Neuron (in vitro differentiated cells): Measurements from ENCODE around the gene SLITRK1.

Experiments used
- H2AFZ ChIP-seq: one replicate; pipeline ENCODE4 v1.6.1; 2013; ENCODE audit warnings: low read depth, mild to moderate bottlenecking, inconsistent platforms, low read length, moderate library complexity
- H3K27me3 ChIP-seq: one replicate; pipeline ENCODE4 v1.6.1; 2013; ENCODE audit warnings: low read length; ENCODE audit not compliant: insufficient read depth
- H3K36me3 ChIP-seq: one replicate; pipeline ENCODE4 v1.6.1; 2013; ENCODE audit warnings: low read length; ENCODE audit not compliant: insufficient read depth
- H3K4me1 ChIP-seq: one replicate; pipeline ENCODE4 v1.6.1; 2013; ENCODE audit warnings: low read length; ENCODE audit not compliant: insufficient read depth
- H3K4me3 ChIP-seq: 2 replicates; pipeline ENCODE4 v1.5.1; 2013; ENCODE audit warnings: mild to moderate bottlenecking, low read length, moderate library complexity
- H3K9me3 ChIP-seq: one replicate; pipeline ENCODE4 v1.6.1; 2013; ENCODE audit warnings: low read length

SLITRK1 gene, protein sequence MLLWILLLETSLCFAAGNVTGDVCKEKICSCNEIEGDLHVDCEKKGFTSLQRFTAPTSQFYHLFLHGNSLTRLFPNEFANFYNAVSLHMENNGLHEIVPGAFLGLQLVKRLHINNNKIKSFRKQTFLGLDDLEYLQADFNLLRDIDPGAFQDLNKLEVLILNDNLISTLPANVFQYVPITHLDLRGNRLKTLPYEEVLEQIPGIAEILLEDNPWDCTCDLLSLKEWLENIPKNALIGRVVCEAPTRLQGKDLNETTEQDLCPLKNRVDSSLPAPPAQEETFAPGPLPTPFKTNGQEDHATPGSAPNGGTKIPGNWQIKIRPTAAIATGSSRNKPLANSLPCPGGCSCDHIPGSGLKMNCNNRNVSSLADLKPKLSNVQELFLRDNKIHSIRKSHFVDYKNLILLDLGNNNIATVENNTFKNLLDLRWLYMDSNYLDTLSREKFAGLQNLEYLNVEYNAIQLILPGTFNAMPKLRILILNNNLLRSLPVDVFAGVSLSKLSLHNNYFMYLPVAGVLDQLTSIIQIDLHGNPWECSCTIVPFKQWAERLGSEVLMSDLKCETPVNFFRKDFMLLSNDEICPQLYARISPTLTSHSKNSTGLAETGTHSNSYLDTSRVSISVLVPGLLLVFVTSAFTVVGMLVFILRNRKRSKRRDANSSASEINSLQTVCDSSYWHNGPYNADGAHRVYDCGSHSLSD

GRCh38 chr13:83881917-83882605 lies at the start of gene SLITRK1:
Gene SLITRK1 (minus strand): TSS chr13:83882474. CDS start chr13:83881507, 967 bp downstream.
- Histone ChIP-seq H3K9me3 (peaks cover 4% of the 10 kb centered on the region), H3K36me3 (no peaks in the 10 kb centered on the region), H3K4me3 (peak within 1 kb of the TSS; percentile 63), H3K4me1 (peaks cover 5% of the 10 kb centered on the region), H2AFZ (peak within 1 kb of the TSS; percentile 95), H3K27me3 (no peaks in the 10 kb centered on the region)

DNA sequence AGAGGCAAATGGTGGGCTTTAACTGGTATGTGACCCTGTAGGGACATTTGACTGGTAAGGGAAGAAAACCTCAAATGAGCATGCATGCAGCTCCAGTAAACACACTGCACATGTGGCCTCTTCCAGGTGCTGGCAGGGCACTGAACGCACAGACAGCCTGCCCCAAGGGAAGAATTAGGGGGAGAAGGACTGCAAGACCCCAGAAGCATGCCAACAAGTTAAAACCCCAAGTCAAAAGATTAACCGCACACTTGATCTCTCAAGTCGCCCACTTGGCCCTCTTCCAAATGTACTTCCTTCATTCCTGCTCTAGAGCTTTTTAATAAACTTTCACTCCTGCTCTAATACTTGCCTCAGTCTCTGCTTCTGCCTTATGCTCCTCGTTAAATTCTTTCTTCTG lies 46.9 kb upstream of the SLITRK1 start:
- H3K4me1 ChIP-seq = no peaks in the 10 kb centered on the region
- no peaks in the 10 kb centered on the region for H3K36me3 ChIP-seq
- H2AFZ ChIP-seq = no peak overlapping the region
- no peaks in the 10 kb centered on the region for H3K9me3 ChIP-seq
- H3K27me3 ChIP-seq = no peaks in the 10 kb centered on the region
- no peak overlapping the region for H3K4me3 ChIP-seq

- Histone ChIP-seq H3K27me3 (no peaks in the 10 kb centered on the region), H3K36me3 (no peaks in the 10 kb centered on the region), H2AFZ (peak overlapping the region; percentile 16), H3K9me3 (no peaks in the 10 kb centered on the region), H3K4me3 (no peak overlapping the region), H3K4me1 (no peaks in the 10 kb centered on the region)
Measured at GRCh38 chr13:83919775-83920174, 37.5 kb upstream of the SLITRK1 start.

- Histone ChIP-seq H2AFZ (no peak overlapping the region), H3K36me3 (no peaks in the 10 kb centered on the region), H3K9me3 (no peaks in the 10 kb centered on the region), H3K4me1 (no peaks in the 10 kb centered on the region), H3K4me3 (no peak overlapping the region), H3K27me3 (no peaks in the 10 kb centered on the region)
Measured at GRCh38 chr13:83914368-83914767, 32.1 kb upstream of the SLITRK1 start.

DNA sequence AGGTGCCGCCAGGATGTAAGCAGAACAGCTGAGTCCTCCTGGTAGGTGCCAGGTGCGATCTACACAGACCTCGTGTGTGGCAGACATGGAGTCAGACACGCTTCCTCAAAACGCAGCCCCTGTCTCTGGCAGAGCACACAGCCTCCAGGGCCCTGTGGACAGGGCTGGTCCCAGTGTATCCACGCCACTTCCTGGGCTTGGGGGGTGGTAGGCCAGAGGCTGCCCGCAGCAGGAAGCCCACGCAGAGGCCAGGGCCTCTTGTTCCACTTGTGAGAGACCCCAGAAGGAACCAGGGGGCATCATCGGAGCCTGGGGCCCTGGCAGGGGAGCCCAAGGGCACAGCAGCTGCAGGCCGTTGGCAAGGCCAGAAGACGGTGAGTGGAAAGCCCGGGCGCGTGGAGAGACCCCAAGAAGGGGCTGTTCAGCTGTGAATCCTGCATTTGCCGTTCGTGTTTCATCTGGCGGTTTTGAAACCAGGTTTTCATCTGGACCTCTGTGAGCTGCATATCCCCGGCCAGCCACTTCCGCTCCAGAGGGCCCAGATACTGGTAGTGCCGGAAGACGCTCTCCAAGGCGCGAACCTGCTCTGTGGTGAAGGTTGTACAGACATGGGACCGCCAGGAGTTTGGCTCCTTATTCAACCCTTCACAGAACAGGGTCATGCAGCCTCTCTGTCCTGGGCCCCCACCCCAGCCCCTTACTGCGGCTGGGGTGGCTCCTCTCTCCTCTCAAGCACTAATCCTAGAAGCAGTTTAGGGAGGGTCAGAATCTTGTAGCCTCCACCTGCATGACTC lies 25.1 kb upstream of the SLITRK1 start:
- no peaks in the 10 kb centered on the region for H3K36me3 ChIP-seq
- no peaks in the 10 kb centered on the region for H3K4me1 ChIP-seq
- no peak overlapping the region for H2AFZ ChIP-seq
- H3K9me3 ChIP-seq = peaks cover 3% of the 10 kb centered on the region
- H3K27me3 ChIP-seq = no peaks in the 10 kb centered on the region
- H3K4me3 ChIP-seq = no peak overlapping the region

DNA sequence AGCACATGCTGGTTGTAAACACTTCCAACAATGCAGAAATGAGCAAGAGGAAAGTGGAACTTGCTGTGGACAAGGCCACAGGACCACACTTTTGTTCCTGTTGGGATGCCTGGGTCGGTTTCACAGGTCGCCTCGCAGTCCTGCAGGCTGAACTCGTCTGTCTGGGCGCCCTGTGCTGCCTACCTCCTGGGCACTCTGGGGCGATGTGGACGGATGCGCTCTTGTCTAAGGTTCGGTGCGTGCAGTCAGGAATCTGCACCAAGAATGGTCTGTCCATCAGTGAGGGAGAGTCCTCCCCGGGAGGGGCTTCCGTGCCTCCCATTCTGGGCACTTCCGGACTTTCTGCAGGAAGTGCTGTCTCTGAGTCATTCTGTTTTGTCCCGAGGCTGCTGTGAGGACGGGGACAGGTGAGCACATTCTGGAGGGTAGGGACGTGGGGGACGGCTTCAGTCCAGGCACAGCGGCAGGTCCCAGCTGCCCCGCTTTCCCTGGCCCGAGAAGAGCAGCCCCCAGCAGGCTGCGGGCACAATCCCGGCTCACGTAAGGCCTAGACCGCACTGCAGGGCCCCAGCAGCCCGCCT lies 24.1 kb upstream of the SLITRK1 start:
- H3K4me3 ChIP-seq = no peak overlapping the region
- H3K36me3 ChIP-seq = no peaks in the 10 kb centered on the region
- H2AFZ ChIP-seq = no peak overlapping the region
- no peaks in the 10 kb centered on the region for H3K4me1 ChIP-seq
- peaks cover 3% of the 10 kb centered on the region for H3K9me3 ChIP-seq
- no peaks in the 10 kb centered on the region for H3K27me3 ChIP-seq

DNA sequence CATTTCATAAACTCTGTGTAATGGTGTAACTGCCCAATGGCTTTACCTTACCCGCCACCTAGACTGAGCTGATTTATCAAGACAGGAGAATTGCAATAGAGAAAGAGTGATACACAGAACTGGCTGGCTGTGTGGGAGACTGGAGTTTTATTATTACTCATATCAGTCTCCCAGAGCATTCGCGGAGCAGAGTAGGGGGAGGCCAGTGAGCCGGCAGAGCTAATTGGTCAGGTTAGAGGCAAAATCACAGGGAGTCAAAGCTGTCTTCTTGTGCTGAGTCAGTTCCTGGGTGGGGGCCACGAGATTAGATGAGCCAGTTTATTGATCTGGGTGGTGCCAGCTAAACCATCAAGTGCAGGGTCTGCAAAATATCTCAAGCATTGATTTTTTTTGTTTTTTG lies 23.4 kb upstream of the SLITRK1 start:
- Histone ChIP-seq H3K4me1 (no peaks in the 10 kb centered on the region), H2AFZ (no peak overlapping the region), H3K36me3 (no peaks in the 10 kb centered on the region), H3K9me3 (peaks cover 3% of the 10 kb centered on the region), H3K4me3 (no peak overlapping the region), H3K27me3 (no peaks in the 10 kb centered on the region)

DNA sequence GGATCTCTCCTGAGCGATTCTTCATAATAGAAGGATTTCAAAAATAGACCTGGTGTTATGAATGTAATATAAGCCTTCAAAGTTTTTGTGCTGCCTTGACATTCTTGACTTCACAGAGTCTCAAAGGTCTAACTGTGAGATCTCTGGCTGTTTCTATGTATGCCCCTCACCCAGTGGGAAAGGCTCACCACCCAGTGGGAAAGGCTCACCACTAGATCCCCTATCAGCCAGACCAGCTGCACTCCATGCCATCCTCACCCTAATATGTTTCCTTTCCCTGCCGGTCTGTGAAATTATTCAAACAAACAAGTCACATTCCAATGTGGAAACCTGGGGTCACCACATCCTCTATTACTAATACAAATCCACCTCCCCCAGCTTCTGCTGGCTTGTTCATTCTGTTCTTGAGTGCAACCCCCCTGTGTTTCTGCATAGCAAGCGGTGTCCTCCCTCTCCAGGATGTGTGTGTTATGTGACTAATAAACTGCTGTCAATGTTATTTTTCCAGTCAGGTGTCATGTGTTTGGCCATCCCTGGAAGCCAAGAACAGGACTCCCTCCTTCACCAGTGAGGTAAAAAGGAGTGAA lies 13.8 kb upstream of the SLITRK1 start:
- Histone ChIP-seq H3K4me3 (no peak overlapping the region), H3K36me3 (no peaks in the 10 kb centered on the region)

GRCh38 chr13:83890358-83890757 lies 8.1 kb upstream of the SLITRK1 start:
- Histone ChIP-seq H3K4me3 (no peak overlapping the region), H3K9me3 (no peaks in the 10 kb centered on the region), H3K36me3 (no peaks in the 10 kb centered on the region), H3K4me1 (no peaks in the 10 kb centered on the region), H2AFZ (no peak overlapping the region), H3K27me3 (no peaks in the 10 kb centered on the region)

More for the DNA sequence above, 13.8 kb upstream of the SLITRK1 start:
- Histone ChIP-seq H3K27me3 (no peaks in the 10 kb centered on the region), H3K4me1 (no peaks in the 10 kb centered on the region), H2AFZ (no peak overlapping the region), H3K9me3 (no peaks in the 10 kb centered on the region)

DNA sequence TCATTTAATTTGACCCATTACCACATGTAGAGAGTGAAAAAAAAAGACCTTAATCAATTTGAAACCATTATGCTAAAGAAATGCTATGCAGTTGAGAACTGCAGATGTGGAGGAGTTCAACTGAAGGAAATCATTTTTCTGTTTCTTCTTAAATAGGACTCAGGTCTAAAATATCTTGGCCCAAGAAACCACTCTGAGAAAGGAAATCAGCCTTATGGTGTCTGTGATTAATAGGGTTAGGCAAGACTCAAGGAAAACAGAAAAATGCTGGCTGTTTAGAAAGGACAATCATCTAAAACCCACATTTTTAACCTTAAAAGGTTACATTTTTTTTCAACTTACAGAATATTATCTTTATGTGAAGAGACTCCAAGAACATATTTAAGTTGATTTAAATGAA lies 1.9 kb upstream of the SLITRK1 start:
- Histone ChIP-seq H2AFZ (no peak overlapping the region), H3K9me3 (peaks cover 4% of the 10 kb centered on the region), H3K27me3 (no peaks in the 10 kb centered on the region), H3K4me3 (no peak overlapping the region), H3K36me3 (no peaks in the 10 kb centered on the region), H3K4me1 (peaks cover 5% of the 10 kb centered on the region)

GRCh38 chr13:83883061-83883523 lies 818 bp upstream of the SLITRK1 start:
- Histone ChIP-seq H3K27me3 (no peaks in the 10 kb centered on the region), H3K4me3 (peak overlapping the region; percentile 63), H3K36me3 (no peaks in the 10 kb centered on the region)

DNA sequence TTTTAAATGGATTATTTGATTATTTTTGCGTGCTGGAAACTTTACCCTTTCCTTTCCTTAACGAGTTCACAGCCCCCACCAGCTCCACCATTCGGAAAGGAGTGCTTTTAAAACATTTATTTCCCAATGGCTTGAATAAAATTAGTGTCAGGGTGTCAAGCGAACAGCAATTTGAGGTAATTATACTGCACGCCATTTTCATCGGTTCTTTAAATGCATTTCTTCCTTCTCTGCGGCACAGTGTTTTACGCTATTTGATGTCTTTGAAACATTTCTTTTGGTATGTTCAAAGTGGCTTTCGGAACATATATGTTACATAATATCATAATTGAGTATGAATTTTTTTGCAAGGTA lies 309 bp upstream of the SLITRK1 start:
- peak overlapping the region; percentile 63 for H3K4me3 ChIP-seq
- no peaks in the 10 kb centered on the region for H3K36me3 ChIP-seq
- no peaks in the 10 kb centered on the region for H3K27me3 ChIP-seq
- peaks cover 5% of the 10 kb centered on the region for H3K4me1 ChIP-seq
- H2AFZ ChIP-seq = peak overlapping the region; percentile 95
- peaks cover 4% of the 10 kb centered on the region for H3K9me3 ChIP-seq

More at GRCh38 chr13:83883061-83883523, 818 bp upstream of the SLITRK1 start:
- H3K9me3 ChIP-seq = peaks cover 4% of the 10 kb centered on the region
- peaks cover 5% of the 10 kb centered on the region for H3K4me1 ChIP-seq
- H2AFZ ChIP-seq = peak overlapping the region; percentile 95
